ENCODE results near the gene PRKG2. TPM values are rescaled to one million over a fixed set of nuclear protein-coding genes. Genes with fewer than 3 reads are reported as not detected.

The PRKG2 gene
- total and polyA plus RNA-seq, 2 of the 13 experiments (the other 11 are each of a cell fraction or from before 2014, with no cell fraction given) = 0.04 TPM

GRCh38 chr4:81137894-81138293 lies 77.1 kb downstream of the PRKG2 start:
- FAIRE-seq = no peak
- Histone ChIP-seq H3K27me3 (ENCODE audit: control insufficient read depth in 1 of 2, insufficient read depth in 2 of 2, low read length in 2 of 2) (no peaks in the 10 kb centered on the region), H3K4me3 (replicated peaks in 1 of 3; ENCODE audit: insufficient read depth in 1 of 3, low read depth in 2 of 3, low read length in 3 of 3) (no peak overlapping the region), H3K4me2 (ENCODE audit: low read depth, low read length) (no peak overlapping the region), H3K9ac (ENCODE audit: insufficient read depth, low read depth, low read length) (no peak overlapping the region), H2AFZ (ENCODE audit: low read length) (no peak overlapping the region), H3K36me3 (replicated peaks in 1 of 2; ENCODE audit: control insufficient read depth in 1 of 2, insufficient read depth in 2 of 2, low read length in 2 of 2) (no peaks in the 10 kb centered on the region), H3K4me1 (ENCODE audit: insufficient read depth, low read length) (no peaks in the 10 kb centered on the region), H3K79me2 (ENCODE audit: insufficient read depth, low read length) (no peaks in the 10 kb centered on the region), H3K9me3 (ENCODE audit: low read length) (no peaks in the 10 kb centered on the region), H4K20me1 (ENCODE audit: insufficient read depth, low read length) (no peaks in the 10 kb centered on the region), H3K27ac (ENCODE audit: extremely low read length, insufficient read depth, low read length) (no peak overlapping the region)
- no peak for TF ChIP-seq ZBTB3 (CRISPR knock-in tag; IDR thresholded peaks at IDR 0.05; ENCODE audit: borderline replicate concordance, low read depth)
- TF ChIP-seq HMGXB4 (CRISPR knock-in tag; IDR thresholded peaks at IDR 0.05; ENCODE audit: borderline replicate concordance in 1 of 2, low read depth in 1 of 2) = no peak
- TF ChIP-seq ZSCAN29 (CRISPR knock-in tag; conservative IDR thresholded peaks at IDR 0.05) = no peak
- no peak for TF ChIP-seq CERS6 (CRISPR knock-in tag; IDR thresholded peaks at IDR 0.05)
- no peak for TF ChIP-seq TEF (CRISPR knock-in tag; IDR thresholded peaks at IDR 0.05)
- no peak for TF ChIP-seq GABPA (IDR thresholded peaks at IDR 0.05; ENCODE audit: low read depth, low read length)
- no peak for TF ChIP-seq GABPA (CRISPR knock-in tag; IDR thresholded peaks at IDR 0.05; ENCODE audit: low read depth)
- TF ChIP-seq ZNF512B (CRISPR knock-in tag; IDR thresholded peaks at IDR 0.05; ENCODE audit: borderline replicate concordance) = no peak
- no peak for TF ChIP-seq KMT2B (CRISPR knock-in tag; IDR thresholded peaks at IDR 0.05)
- TF ChIP-seq TMF1 (CRISPR knock-in tag; IDR thresholded peaks at IDR 0.05; ENCODE audit: low read depth) = no peak
- no peak for TF ChIP-seq MLLT10 (CRISPR knock-in tag; IDR thresholded peaks at IDR 0.05)
- no peak for TF ChIP-seq MTA3 (CRISPR knock-in tag; IDR thresholded peaks at IDR 0.05)
- TF ChIP-seq BRF2 (CRISPR knock-in tag; IDR thresholded peaks at IDR 0.05) = no peak
- TF ChIP-seq ZBTB34 (CRISPR knock-in tag; IDR thresholded peaks at IDR 0.05) = no peak
- no peak for TF ChIP-seq KDM6A (CRISPR knock-in tag; IDR thresholded peaks at IDR 0.05; ENCODE audit: low read depth)
- no peak for TF ChIP-seq CHCHD3 (CRISPR knock-in tag; IDR thresholded peaks at IDR 0.05)
- TF ChIP-seq ZBTB1 (CRISPR knock-in tag; IDR thresholded peaks at IDR 0.05; ENCODE audit: borderline replicate concordance) = no peak
- ATAC-seq = no peak
- ChIA-PET CTCF (ENCODE audit: low intra/inter-chr PET ratio, low total read pairs) (no interaction called here), POLR2A (no interaction called here)
- intact Hi-C loops (cut with micrococcal nuclease; ENCODE audit: unreplicated experiment) = no loop called here
- no peak for DNase-seq (ENCODE audit: low spot score)
- in situ Hi-C loops (cut with HindIII; ENCODE audit: extremely low pct_ligation_motif_present, low pct_unique_long_range_greater_than_20kb) = no loop called here
- WGBS (ENCODE audit: low lambda C conversion rate) = 42% methylated on average over 4 of the region's 4 CpGs
- no TSS peak for BruUV-seq (replicated peaks)
